CD4-positive, CD25-positive, alpha-beta regulatory T cell (primary cell): ENCODE data around the gene PPP1R15B. TPM values are rescaled to one million over a fixed set of nuclear protein-coding genes. Genes with fewer than 3 reads are reported as not detected.

Source experiments
- ATAC-seq, 2 donors: fragments of 150-1000 bp; cut with Tn5 transposase; one replicate each; pipeline ENCODE4 v1.10.0; 2021; ENCODE audit warnings: low read depth in 2 of 2, moderate number of reproducible peaks in 2 of 2, moderate library complexity in 1 of 2
- DNase-seq, 3 donors: peaks; one replicate each; pipeline versions ENCODE4 v3.0.0 to v3.0.0-alpha.2; 2012 to 2022; ENCODE audit warnings: mixed read lengths in 1 of 3
- H3K27ac ChIP-seq: one replicate; pipeline ENCODE4 v1.7.0; 2013; ENCODE audit warnings: mild to moderate bottlenecking, low read length; ENCODE audit not compliant: insufficient read depth, poor library complexity, severe bottlenecking
- H3K27me3 ChIP-seq: one replicate; pipeline ENCODE4 v1.7.0; 2013; ENCODE audit warnings: low read length; ENCODE audit not compliant: control insufficient read depth, insufficient read depth
- H3K36me3 ChIP-seq: one replicate; pipeline ENCODE4 v1.7.0; 2013; ENCODE audit warnings: mild to moderate bottlenecking, low read length, moderate library complexity; ENCODE audit not compliant: control insufficient read depth, insufficient read depth
- H3K4me1 ChIP-seq: 2 replicates; pipeline ENCODE4 v1.7.0; 2013; ENCODE audit warnings: mild to moderate bottlenecking, low read length; ENCODE audit not compliant: insufficient read depth, control insufficient read depth, poor library complexity, severe bottlenecking
- H3K4me3 ChIP-seq: one replicate; pipeline ENCODE4 v1.7.0; 2013; ENCODE audit warnings: low read depth, mild to moderate bottlenecking, low read length, moderate library complexity
- H3K9me3 ChIP-seq, 2 experiments: 1 replicate in 1 of 2; 2 replicates in 1 of 2; pipeline ENCODE4 v1.7.0; 2013; ENCODE audit warnings: low read length in 2 of 2, mild to moderate bottlenecking in 1 of 2, moderate library complexity in 1 of 2; ENCODE audit not compliant: control insufficient read depth in 2 of 2
- H3K27ac Mint-ChIP-seq, 3 donors: one replicate each; pipeline ENCODE4 v1.8.0; 2020 to 2022; ENCODE audit warnings: mild to moderate bottlenecking in 3 of 3, mixed read lengths in 3 of 3, moderate library complexity in 2 of 3
- H3K27me3 Mint-ChIP-seq: one replicate; pipeline ENCODE4 v1.8.0; 2022; ENCODE audit warnings: mild to moderate bottlenecking, mixed read lengths
- H3K36me3 Mint-ChIP-seq: one replicate; pipeline ENCODE4 v1.8.0; 2020; ENCODE audit warnings: mixed read lengths
- H3K4me1 Mint-ChIP-seq, 4 donors: one replicate each; pipeline ENCODE4 v1.8.0; 2020 to 2022; ENCODE audit warnings: mixed read lengths in 4 of 4, mild to moderate bottlenecking in 1 of 4
- H3K4me3 Mint-ChIP-seq, 4 donors: one replicate each; pipeline ENCODE4 v1.8.0; 2020 to 2022; ENCODE audit warnings: mild to moderate bottlenecking in 4 of 4, mixed read lengths in 4 of 4, moderate library complexity in 3 of 4
- H3K9me3 Mint-ChIP-seq, 7 donors: one replicate each; pipeline ENCODE4 v1.8.0; 2020 to 2022; ENCODE audit warnings: mixed read lengths in 7 of 7, mild to moderate bottlenecking in 3 of 7, moderate library complexity in 2 of 7
- polyA plus RNA-seq, 4 donors: library from polyadenylated mRNA; unstranded; fragments of 300-500 nt; fragmentation: Illumina TruSeq; gene quantifications; one replicate each; pipeline ENCODE4 v1.2.3, GENCODE V29; 2021
- total RNA-seq: library from RNA; stranded (reverse); gene quantifications from one replicate; pipeline ENCODE4 v1.2.3, GENCODE V29; 2022

The PPP1R15B gene
- total and polyA plus RNA-seq, 5 donors from 2014 or later: 13.2 to 239 (median 22.1) TPM

GRCh38 chr1:204409123-204409522 is 2.5 kb downstream of the PPP1R15B start:
- Mint-ChIP-seq H3K27me3 (peaks cover 10% of the 10 kb centered on the region), H3K4me3 (peak overlapping the region; percentile 97 to 99 (median 98)), H3K36me3 (peaks cover 24% of the 10 kb centered on the region), H3K4me1 (peaks cover 15 to 39% (median 29%) of the 10 kb centered on the region in 4 donors), H3K9me3 (peaks cover 0 to 2% (median 0%) of the 10 kb centered on the region in 7 donors), H3K27ac (peak overlapping the region; percentile 90 to 100 (median 99))
- DNase-seq (no peak), ATAC-seq (no peak)
- Histone ChIP-seq H3K4me3 (peak overlapping the region; percentile 100), H3K9me3 (no peaks in the 10 kb centered on the region), H3K36me3 (peaks cover 29% of the 10 kb centered on the region), H3K27ac (peak overlapping the region; percentile 100), H3K27me3 (no peaks in the 10 kb centered on the region), H3K4me1 (peaks cover 45% of the 10 kb centered on the region)

GRCh38 chr1:204408602-204409001 is 3.0 kb downstream of the PPP1R15B start:
- peaks cover 10% of the 10 kb centered on the region for H3K27me3 Mint-ChIP-seq

DNA sequence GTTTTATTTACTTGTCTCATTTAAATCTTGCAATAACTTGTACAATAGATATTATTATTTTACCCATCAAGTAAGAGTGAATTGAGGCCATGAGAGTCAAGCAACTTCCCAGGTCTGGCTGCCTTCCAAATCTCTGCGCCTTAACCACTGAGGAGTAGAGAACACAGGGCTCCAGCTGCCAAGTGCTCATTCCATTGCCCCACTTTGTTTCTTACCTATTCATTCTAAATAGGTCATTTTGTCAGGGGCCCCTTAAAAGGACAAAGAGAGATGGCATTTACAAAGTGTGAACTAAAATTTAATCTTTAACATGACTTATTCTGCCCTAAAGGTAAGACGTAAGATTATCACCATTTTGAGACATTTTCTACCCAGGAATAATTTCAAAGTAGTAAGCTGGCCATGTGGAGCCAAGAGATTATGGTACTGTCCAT is 3.5 kb downstream of the PPP1R15B start:
- peak overlapping the region; percentile 97 to 99 (median 98) for H3K4me3 Mint-ChIP-seq
- peaks cover 45% of the 10 kb centered on the region for H3K4me1 ChIP-seq
- no peaks in the 10 kb centered on the region for H3K27me3 ChIP-seq
- H3K27me3 Mint-ChIP-seq: peaks cover 10% of the 10 kb centered on the region
- peaks cover 30% of the 10 kb centered on the region for H3K36me3 Mint-ChIP-seq
- ATAC-seq (no peak), DNase-seq (no peak)
- H3K27ac Mint-ChIP-seq: peak overlapping the region; percentile 79 to 99 (median 90)
- peak overlapping the region; percentile 71 for H3K27ac ChIP-seq
- H3K9me3 Mint-ChIP-seq: no peaks in the 10 kb centered on the region
- H3K36me3 ChIP-seq: peaks cover 40% of the 10 kb centered on the region
- H3K9me3 ChIP-seq: no peaks in the 10 kb centered on the region
- H3K4me3 ChIP-seq: peak overlapping the region; percentile 100
- peaks cover 15 to 42% (median 32%) of the 10 kb centered on the region in 4 donors for H3K4me1 Mint-ChIP-seq

More at GRCh38 chr1:204408602-204409001, 3.0 kb downstream of the PPP1R15B start:
- Histone ChIP-seq H3K4me1 (peaks cover 45% of the 10 kb centered on the region), H3K27ac (peak overlapping the region; percentile 100), H3K27me3 (no peaks in the 10 kb centered on the region), H3K4me3 (peak overlapping the region; percentile 100), H3K36me3 (peaks cover 34% of the 10 kb centered on the region), H3K9me3 (no peaks in the 10 kb centered on the region)
- peaks cover 30% of the 10 kb centered on the region for H3K36me3 Mint-ChIP-seq
- no peak for DNase-seq
- H3K27ac Mint-ChIP-seq: peak overlapping the region; percentile 79 to 99 (median 90)
- H3K9me3 Mint-ChIP-seq: no peaks in the 10 kb centered on the region
- H3K4me1 Mint-ChIP-seq: peaks cover 15 to 42% (median 32%) of the 10 kb centered on the region in 4 donors
- H3K4me3 Mint-ChIP-seq: peak overlapping the region; percentile 97 to 99 (median 98)
- ATAC-seq: no peak

DNA sequence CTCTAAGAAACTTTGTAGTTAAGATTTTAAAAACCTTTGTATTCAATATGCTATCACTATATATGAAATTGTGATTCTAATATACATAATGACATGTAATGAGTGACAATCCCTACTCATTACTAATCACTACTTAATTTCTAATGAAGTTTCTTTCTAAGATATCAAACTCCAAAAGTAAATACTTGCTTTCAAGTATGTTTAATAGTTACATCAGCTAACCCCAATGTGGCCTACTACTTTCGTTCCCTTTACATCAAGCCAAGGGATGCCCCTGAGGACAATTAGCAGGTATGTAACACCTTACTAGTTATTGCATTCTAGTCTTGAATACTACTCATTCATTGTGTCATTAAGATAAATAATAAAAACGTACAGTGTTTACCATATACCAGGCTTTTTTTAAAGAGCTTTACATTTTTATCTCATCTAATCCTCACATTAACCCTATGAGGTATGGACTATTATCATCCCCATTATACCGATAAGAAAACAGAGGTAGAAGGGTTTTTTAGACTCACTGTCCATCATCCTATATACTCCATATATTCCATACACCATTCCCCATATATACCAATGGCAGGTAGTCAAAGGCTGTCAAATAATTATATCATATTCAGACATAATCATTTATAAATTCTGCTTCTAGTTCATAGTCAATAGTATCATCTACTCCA is 4.2 kb downstream of the PPP1R15B start:
- no peaks in the 10 kb centered on the region for H3K9me3 Mint-ChIP-seq
- H3K4me1 Mint-ChIP-seq: peaks cover 15 to 39% (median 28%) of the 10 kb centered on the region in 4 donors
- H3K4me3 ChIP-seq: peak overlapping the region; percentile 100
- H3K27ac Mint-ChIP-seq: peak overlapping the region; percentile 79 to 99 (median 90)
- peaks cover 43% of the 10 kb centered on the region for H3K4me1 ChIP-seq
- H3K4me3 Mint-ChIP-seq: peak overlapping the region; percentile 97 to 99 (median 98)
- H3K36me3 ChIP-seq: peaks cover 46% of the 10 kb centered on the region
- no peaks in the 10 kb centered on the region for H3K27me3 ChIP-seq
- peaks cover 10% of the 10 kb centered on the region for H3K27me3 Mint-ChIP-seq
- ATAC-seq: no peak
- no peak for DNase-seq
- peak overlapping the region; percentile 71 for H3K27ac ChIP-seq
- peaks cover 30% of the 10 kb centered on the region for H3K36me3 Mint-ChIP-seq
- no peaks in the 10 kb centered on the region for H3K9me3 ChIP-seq

GRCh38 chr1:204406621-204407020 is 5.0 kb downstream of the PPP1R15B start:
- Mint-ChIP-seq H3K27ac (peak overlapping the region in 1 of 3 donors; percentile 99), H3K27me3 (peaks cover 4% of the 10 kb centered on the region), H3K9me3 (no peaks in the 10 kb centered on the region), H3K36me3 (peaks cover 30% of the 10 kb centered on the region), H3K4me1 (peaks cover 22 to 41% (median 28%) of the 10 kb centered on the region in 4 donors), H3K4me3 (peak overlapping the region; percentile 97 to 99 (median 98))
- H3K36me3 ChIP-seq: peaks cover 53% of the 10 kb centered on the region
- peak overlapping the region; percentile 100 for H3K4me3 ChIP-seq
- no peak for ATAC-seq
- peak overlapping the region; percentile 71 for H3K27ac ChIP-seq
- H3K4me1 ChIP-seq: peaks cover 41% of the 10 kb centered on the region
- DNase-seq: no peak
- H3K27me3 ChIP-seq: no peaks in the 10 kb centered on the region
- no peaks in the 10 kb centered on the region for H3K9me3 ChIP-seq

GRCh38 chr1:204405988-204406387 is 5.6 kb downstream of the PPP1R15B start:
- Histone ChIP-seq H3K36me3 (peaks cover 58% of the 10 kb centered on the region), H3K4me1 (peaks cover 41% of the 10 kb centered on the region), H3K27ac (peak overlapping the region; percentile 71), H3K4me3 (peak overlapping the region; percentile 100), H3K9me3 (no peaks in the 10 kb centered on the region), H3K27me3 (no peaks in the 10 kb centered on the region)
- H3K36me3 Mint-ChIP-seq: peaks cover 32% of the 10 kb centered on the region
- no peaks in the 10 kb centered on the region for H3K27me3 Mint-ChIP-seq
- peak overlapping the region; percentile 22 to 67 (median 23) for H3K27ac Mint-ChIP-seq
- H3K4me3 Mint-ChIP-seq: peak overlapping the region; percentile 97 to 99 (median 98)
- DNase-seq (no peak), ATAC-seq (no peak)
- no peaks in the 10 kb centered on the region for H3K9me3 Mint-ChIP-seq
- H3K4me1 Mint-ChIP-seq: peaks cover 25 to 45% (median 30%) of the 10 kb centered on the region in 4 donors

GRCh38 chr1:204404629-204405028 is 7.0 kb downstream of the PPP1R15B start:
- H3K27me3 ChIP-seq: no peaks in the 10 kb centered on the region
- H3K36me3 Mint-ChIP-seq: peaks cover 35% of the 10 kb centered on the region
- H3K36me3 ChIP-seq: peaks cover 72% of the 10 kb centered on the region
- H3K4me1 ChIP-seq: peaks cover 37% of the 10 kb centered on the region
- H3K4me1 Mint-ChIP-seq: peaks cover 28 to 49% (median 31%) of the 10 kb centered on the region in 4 donors
- H3K27me3 Mint-ChIP-seq: no peaks in the 10 kb centered on the region
- peak overlapping the region; percentile 100 for H3K4me3 ChIP-seq
- ATAC-seq: no peak
- H3K27ac Mint-ChIP-seq: peak overlapping the region in 1 of 3 donors; percentile 29
- no peaks in the 10 kb centered on the region for H3K9me3 ChIP-seq
- peak overlapping the region; percentile 28 to 99 (median 37) for H3K4me3 Mint-ChIP-seq
- peak overlapping the region; percentile 71 for H3K27ac ChIP-seq
- no peaks in the 10 kb centered on the region for H3K9me3 Mint-ChIP-seq
- no peak for DNase-seq
